IPS-11a (cell line): ENCODE measurements around the gene IST1.
"Not testable (repeated sequence)": the region's sequence is repeated elsewhere in the genome, so short reads cannot be mapped to it uniquely, and the experiment has no call there.

Experiments
- H3K4me3 ChIP-seq: one replicate; pipeline ENCODE4 v1.5.1; 2013; ENCODE audit warnings: low read depth, low read length, control low read depth

Gene IST1

GRCh38 chr16:71894921-71895678, at the start of gene IST1:
TSS of gene IST1 (plus strand) at chr16:71895531. CDS start at chr16:71915641, 20,110 bp downstream.
- H3K4me3 ChIP-seq = peak within 1 kb of the TSS; percentile 91

GRCh38 chr16:71845639-71846430, 49.5 kb upstream of the IST1 start, which contains the start of gene ATXN1L:
TSS of gene ATXN1L (plus strand) at chr16:71845976. CDS start at chr16:71849741, 3,765 bp downstream.
- peak within 1 kb of the TSS; percentile 96 for H3K4me3 ChIP-seq

GRCh38 chr16:71846431-71846830, 48.9 kb upstream of the IST1 start:
- peak overlapping the region; percentile 96 for H3K4me3 ChIP-seq

DNA sequence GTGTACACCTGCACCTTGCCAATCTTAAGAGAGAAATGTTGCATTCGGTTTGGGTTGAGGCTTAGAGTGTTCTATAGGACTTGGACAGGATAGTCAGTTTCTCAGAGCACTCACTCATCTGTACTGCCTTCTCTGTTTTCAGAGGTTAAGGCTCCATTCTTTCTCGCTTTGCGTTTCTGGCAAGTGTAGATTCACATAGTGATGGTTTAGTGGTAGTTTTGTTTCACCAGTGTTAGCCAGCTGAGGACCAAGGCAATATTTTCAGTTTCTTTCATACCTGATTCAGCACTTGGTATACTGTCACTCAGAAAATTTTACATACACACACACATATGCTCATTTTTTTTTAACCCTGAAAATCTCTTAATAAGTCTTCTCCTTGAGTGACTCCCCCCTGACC, 48.2 kb upstream of the IST1 start:
- peak overlapping the region; percentile 96 for H3K4me3 ChIP-seq

- no peak overlapping the region for H3K4me3 ChIP-seq
These were observed 46.7 kb upstream of the IST1 start for GRCh38 chr16:71848622-71849021.

GRCh38 chr16:71851746-71852145, 43.6 kb upstream of the IST1 start:
- H3K4me3 ChIP-seq = no peak overlapping the region

DNA sequence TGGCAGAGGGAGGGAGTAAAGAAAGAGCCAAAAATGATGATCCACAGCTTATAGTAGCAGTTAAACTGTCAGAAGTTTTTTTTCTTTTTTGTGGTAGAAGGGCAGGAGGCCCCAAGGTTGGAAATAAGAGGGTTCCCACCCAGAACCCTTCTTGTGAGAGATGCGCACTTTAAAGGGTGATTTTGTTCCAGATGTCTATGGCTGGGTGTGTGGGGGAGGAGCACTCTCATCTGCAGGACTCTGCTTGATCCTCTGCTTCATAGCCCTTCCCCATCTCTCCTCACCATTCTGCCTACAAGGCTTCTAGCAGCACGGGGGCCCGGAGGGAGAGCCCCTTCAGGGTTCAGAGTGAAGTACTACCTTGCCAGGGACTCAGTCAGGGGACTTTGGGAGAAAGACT, 43.2 kb upstream of the IST1 start:
- no peak overlapping the region for H3K4me3 ChIP-seq

DNA sequence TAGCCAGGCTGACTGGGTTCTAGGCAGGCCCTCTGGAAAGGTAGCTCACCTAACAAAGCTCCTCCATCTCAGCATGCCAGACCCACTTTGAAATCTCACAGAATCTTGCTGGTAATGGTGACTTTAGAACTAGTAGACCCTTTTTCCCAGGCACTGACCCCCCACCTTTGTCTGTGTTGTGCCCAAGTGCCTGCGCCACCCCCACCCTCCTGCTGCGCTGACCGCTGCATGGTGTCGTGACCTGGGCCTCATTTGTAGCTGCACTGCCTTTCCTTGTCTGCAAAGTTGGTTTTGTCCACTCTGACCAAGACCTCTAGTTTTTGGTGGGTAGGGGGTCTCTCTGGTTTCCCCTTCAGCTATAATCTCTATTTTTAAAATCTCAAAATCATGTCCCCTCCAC, 42.8 kb upstream of the IST1 start:
- H3K4me3 ChIP-seq = no peak overlapping the region

GRCh38 chr16:71853413-71853812, 41.9 kb upstream of the IST1 start:
- no peak overlapping the region for H3K4me3 ChIP-seq

DNA sequence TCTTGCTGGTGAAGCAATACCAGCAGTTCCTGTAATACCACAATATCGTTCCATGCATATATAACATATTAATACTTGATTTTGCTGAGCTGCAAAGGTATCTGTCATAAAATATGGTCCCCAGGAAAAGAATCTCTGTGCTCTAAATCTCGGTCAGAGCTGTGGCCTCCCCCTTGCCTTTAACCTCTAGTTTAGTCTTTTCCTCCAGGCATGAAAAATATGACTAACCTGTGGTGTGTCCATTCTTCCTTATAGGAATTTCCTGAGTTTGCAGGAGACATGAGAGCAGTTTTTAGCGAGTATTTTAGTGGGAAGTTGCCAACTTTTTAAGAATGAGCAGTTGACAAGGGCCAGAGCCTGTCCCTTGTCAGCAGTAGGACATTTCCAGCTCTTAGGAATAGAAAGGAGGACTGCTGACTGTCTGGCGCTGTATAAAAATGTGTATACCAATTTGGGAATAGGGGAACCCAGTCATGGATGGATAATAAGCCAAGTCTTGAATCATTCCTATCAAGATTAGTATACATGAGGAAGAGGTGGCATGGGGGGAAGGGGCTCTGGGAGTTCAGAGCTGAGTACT, 40.9 kb upstream of the IST1 start:
- H3K4me3 ChIP-seq = no peak overlapping the region

DNA sequence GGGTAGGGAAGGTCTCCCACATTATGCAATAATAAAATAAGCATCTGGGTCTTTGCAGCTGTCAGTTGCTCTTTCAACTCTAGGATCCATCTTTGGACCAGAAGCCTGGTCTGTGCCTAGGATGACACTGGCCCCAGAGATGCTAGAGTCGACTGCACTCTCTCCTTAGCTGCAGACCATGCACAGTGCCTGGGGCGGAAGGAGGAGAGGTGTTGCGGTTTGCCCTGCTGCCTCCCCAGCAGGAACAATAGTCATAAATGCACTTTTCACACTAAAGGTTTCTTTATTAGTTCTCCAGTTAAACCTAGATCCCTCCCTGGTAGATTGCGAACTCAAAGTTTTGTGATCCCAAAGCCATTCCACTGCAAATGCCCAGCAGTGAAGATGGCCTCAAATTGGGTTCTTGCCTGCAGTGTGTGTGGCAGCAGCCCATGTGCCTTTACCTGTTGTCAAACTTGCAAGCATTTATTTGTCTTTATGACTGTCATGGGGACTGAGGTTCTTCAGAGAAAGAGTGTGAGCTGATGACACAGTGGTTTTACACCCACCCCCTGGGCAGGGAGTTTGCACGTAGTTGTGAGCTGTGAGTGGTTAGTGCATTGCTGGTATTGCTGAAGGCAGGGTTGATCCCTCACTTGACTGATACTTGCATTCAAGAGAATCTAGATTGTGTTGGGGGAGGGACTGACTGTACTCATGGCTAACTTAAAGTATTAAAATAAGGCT, 39.2 kb upstream of the IST1 start:
- no peak overlapping the region for H3K4me3 ChIP-seq

GRCh38 chr16:71859762-71860521, 35.4 kb upstream of the IST1 start:
- H3K4me3 ChIP-seq = no peak overlapping the region

DNA sequence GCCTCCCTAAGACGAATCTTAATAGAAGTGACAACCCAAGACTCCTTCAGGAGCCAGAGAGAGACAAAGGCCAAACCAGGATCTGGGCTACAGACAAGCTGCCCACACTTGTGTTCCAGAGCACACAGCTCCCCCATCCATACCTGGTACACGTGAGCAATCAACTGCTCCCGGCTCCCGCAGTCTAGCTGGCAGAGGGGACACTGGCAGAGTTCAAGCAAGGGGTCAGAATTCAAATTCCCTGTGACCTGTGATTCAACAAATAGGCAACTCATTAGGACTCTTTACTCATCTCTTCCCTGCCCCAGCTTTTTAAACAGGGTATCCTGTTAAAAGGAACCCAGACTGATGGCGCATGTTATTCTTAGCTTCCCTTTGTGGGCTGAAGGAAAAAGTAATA, 31.3 kb upstream of the IST1 start:
- H3K4me3 ChIP-seq = no peak overlapping the region

- H3K4me3 ChIP-seq = no peak overlapping the region
These were observed 30.0 kb upstream of the IST1 start for GRCh38 chr16:71865173-71865863.

DNA sequence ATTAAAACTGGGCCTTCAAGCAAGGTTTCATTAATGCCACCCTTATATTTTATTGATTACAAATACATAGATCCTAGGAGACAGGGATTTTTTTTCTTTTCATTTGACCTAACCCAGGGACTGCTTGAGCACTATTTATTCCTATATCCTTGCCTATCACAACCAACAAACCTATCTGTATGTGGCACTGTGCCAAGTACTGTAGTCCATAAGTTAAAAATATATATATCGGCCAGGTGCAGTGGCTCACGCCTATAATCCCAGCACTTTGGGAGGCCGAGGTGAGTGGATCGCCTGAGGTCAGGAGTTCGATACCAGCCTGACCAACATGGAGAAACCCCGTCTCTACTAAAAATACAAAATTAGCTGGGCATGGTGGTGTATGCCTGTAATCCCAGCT, 28.2 kb upstream of the IST1 start:
- not testable (repeated sequence) for H3K4me3 ChIP-seq

- H3K4me3 ChIP-seq = no peak overlapping the region
These were observed 27.4 kb upstream of the IST1 start for GRCh38 chr16:71867939-71868338.

GRCh38 chr16:71869089-71869488, 26.2 kb upstream of the IST1 start:
- H3K4me3 ChIP-seq = no peak overlapping the region

DNA sequence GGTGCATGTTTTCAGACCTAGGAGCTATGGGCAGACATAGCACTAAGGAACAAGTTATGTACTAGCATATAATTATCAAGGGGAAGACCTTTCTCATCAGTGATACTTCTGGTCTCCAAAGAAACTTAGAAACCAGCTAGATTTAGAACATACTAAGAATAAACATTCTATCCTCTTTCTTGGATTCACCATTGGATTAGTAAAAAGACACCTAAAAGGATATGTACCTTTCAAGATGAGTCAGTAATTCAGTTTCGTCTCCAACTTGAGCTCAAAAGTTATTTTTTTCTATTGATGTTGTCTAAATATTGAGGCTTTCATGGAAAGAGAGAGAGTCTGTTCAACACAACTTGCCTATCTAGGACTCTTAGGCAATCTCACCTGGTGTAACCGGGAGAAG, 24.5 kb upstream of the IST1 start:
- no peak overlapping the region for H3K4me3 ChIP-seq

DNA sequence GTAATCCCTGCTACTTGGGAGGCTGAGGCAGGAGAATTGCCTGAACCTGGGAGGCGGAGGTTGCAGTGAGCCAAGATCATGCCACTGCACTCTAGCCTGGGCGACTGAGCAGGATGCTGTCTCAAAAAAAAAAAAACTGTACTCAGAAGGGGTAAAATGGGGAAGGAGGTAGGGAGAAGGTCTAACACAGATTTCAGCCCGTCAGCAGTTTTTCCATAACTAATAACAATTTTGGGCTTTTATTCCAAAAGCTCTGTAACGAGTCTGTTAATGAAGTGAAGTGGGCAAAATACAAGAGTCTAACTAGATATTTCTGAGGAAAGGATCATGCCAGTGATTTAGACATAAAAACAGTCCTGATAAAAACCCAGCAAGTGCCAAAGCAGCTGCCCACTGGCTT, 22.1 kb upstream of the IST1 start:
- H3K4me3 ChIP-seq = no peak overlapping the region

DNA sequence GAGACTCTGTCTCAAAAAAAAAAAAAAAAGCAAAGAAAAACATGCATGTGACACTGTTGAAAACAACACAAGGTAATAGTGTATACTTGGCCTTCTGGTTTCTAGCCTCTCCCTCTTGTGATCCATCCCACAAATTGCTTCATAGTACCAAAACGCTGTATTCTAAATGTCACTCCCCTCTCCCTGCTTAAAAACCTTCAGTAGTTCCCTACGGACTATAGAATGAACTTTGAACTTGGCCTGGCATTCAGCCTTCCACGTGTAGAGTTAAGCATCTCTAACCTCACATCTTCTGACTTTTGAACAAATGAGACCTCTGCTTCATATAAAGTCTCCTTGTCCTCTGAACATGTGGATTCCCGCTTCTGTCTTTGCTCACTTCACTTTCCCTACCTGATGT, 16.4 kb upstream of the IST1 start:
- no peak overlapping the region for H3K4me3 ChIP-seq
